NCI-H146 treated with DMSO at 0.1 percent for 48 hours (cell line): ENCODE data around the gene C2CD4C.
"Not testable (repeated sequence)": the region's sequence is repeated elsewhere in the genome, so short reads cannot be mapped to it uniquely, and the experiment has no call there.

Source experiments
- DNase-seq: peaks from one replicate; lab custom pipeline; 2025; ENCODE audit not compliant: unreplicated experiment; lab: John Stamatoyannopoulos, UW

C2CD4C gene

GRCh38 chr19:384799-385169, 24.2 kb downstream of the C2CD4C start:
- DNase-seq: no peak

DNA sequence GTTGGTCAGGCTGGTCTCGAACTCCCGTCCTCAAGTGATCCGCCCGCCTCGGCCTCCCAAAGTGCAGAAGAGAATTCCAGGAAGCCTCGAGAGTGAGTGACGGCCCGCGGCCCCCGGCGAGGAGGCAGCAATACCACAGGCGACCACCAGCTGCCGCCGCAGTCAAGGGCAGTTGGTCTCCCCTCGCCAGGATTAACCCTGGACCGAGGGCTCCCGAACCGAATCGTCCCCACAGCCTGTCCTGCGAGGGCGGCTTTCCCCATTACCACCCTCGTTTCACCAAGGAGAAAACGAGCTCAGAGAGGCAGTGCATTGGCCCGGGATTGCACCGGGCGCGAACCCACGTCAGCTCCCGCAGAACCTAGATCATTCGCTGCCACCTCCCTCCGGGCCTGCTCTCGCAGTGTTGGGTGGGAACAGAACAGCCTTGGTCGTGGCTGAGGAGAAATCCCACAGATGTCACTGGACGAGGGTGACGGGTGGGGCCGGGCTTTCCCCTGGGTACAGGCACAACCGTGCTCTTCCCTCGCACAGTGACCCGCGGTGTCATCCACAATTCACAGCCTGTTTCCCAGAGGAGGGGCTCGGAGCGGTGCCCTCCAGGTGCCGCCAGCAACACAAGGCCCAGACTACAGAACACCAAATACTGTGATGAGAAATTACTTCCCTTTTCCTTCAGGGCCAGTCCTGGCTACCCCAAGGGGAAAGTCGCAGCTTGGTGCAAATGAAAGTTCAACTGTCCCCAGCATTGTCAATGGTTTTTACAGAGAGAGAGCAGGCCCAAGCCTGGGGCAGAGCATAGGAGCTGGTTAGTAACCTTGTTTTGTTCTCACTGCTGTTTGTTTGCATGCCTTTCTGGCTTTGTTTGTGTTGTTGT, 24.8 kb downstream of the C2CD4C start:
- no peak for DNase-seq

- DNase-seq: no peak
Observed at GRCh38 chr19:383040-383439, 25.9 kb downstream of the C2CD4C start.

GRCh38 chr19:382578-382977, 26.4 kb downstream of the C2CD4C start:
- not testable (repeated sequence) for DNase-seq

- DNase-seq: not testable (repeated sequence)
Observed at GRCh38 chr19:381901-382300, 27.0 kb downstream of the C2CD4C start.

DNA sequence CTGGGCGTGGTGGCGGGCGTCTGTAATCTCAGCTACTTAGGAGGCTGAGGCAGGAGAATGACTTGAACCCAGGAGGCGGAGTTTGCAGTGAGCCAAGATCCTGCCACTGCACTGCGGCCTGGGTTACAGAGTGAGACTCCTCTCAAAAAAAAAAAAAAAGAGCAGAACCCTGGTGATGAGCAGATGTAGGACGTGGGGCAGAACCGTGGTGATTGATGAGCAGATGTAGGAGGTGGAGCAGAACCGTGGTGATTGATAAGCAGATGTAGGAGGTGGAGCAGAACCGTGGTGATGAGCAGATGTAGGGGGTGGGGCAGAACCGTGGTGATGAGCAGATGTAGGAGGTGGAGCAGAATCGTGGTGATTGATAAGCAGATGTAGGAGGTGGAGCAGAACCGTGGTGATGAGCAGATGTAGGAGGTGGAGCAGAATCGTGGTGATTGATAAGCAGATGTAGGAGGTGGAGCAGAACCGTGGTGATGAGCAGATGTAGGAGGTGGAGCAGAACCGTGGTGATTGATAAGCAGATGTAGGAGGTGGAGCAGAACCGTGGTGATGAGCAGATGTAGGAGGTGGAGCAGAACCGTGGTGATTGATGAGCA, 28.2 kb downstream of the C2CD4C start:
- DNase-seq: not testable (repeated sequence)

- DNase-seq: no peak
Observed at GRCh38 chr19:379796-380195, 29.2 kb downstream of the C2CD4C start.

GRCh38 chr19:378706-379105, 30.2 kb downstream of the C2CD4C start:
- no peak for DNase-seq

- no peak for DNase-seq
Observed at GRCh38 chr19:377801-378581, 31.0 kb downstream of the C2CD4C start.

DNA sequence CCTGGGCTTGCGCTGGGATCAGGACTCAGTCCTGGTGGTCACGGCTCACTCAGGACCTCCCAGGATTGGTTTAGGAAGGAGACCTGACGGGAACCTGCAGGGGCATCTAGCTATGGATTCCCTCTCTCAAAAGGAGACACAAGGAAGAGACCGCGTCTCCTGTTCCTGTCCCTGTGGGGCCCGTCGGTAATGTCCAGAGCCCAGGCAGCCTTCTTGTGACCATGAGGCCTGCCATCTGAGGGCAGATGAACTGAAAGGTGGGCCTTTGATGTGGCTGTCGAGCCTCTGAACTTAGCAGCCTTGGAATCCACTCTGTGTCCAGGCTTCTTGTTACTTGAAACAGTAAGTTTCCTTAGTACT, 32.9 kb downstream of the C2CD4C start:
- no peak for DNase-seq

DNA sequence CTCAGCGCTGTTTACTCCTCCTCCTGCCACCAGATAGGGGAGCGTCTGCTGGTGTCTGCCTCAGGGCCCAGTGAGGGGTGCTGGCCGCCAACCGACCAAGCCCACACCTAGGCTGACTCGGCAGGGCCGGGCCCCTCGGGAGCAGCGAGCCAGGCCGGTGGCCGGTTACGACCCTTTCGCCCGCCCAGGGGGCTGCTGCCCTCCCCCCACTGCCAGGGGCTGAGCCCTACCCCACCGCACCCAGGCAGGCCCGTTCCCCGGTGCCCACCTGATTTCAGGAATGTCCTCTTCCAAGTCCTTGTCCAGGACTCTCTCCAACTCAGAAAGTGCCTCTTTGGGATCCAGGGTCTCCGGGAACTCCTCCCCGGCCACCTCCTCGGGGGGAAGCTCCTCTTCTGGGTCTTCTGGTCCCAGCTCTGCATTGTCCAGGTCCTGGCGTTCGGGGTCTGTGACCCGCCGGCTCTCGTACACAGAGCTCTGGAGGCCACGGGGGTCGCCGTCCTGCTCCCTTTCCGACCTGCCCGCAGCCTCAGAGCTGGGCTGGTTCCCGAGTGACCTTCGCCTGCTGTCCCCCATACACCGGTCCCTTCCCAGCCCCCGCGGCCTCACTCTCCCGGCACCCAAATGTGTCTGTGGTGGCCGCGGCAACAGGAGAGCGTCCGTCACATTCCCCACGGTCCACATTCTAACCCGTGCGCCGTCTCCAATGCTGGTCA, 33.4 kb downstream of the C2CD4C start:
- DNase-seq: no peak

DNA sequence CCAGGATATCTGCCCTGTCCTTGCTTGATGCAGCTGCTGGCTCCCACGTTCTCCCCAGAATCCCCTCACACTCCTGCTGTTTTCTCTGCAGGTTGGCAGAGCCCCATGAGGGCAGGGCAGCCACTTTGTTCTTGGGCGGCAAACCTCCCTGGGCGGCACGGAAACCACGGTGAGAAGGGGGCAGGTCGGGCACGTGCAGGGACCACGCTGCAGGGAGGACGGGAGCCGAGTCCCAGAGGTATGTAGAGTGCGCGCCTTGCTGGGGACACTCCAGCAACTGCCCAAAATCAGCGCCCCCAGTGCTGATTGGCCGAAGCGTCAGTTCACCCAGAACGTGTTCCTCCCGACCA, 34.1 kb downstream of the C2CD4C start:
- DNase-seq: no peak

DNA sequence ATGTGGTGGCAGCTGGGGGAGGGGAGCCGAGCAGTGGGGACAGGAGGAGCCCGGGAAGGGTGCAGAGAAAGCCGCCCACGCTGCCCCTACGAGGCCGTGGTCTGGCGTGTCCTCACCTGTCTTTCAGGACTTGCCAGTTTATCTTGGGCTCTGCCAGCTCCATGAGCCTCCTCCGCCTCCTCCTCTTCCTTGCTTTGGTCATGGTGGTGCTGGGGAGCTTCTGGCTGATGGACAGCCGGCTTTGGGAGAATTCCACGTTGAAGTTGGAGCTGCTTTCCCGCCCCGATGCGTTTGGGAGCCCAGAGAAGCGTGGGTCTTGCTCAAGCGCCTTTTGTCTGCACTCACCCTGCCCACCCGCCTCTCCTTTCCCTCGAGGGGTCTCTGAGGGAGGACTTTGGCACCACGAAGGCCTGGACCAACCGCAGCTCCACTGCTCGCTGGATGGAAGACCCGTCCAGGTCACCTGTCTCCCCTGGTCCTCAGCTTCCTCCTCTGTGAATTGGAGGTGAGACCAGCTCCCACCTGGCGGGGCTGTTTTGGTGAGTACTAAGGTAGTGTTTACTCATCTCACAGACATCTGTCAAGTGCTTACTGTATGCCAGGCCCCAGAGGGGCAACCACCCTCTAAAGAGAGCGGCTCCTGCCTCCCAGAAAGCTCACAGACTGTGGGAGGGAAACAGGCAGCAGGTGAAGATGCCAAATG, 34.6 kb downstream of the C2CD4C start:
- DNase-seq: no peak

DNA sequence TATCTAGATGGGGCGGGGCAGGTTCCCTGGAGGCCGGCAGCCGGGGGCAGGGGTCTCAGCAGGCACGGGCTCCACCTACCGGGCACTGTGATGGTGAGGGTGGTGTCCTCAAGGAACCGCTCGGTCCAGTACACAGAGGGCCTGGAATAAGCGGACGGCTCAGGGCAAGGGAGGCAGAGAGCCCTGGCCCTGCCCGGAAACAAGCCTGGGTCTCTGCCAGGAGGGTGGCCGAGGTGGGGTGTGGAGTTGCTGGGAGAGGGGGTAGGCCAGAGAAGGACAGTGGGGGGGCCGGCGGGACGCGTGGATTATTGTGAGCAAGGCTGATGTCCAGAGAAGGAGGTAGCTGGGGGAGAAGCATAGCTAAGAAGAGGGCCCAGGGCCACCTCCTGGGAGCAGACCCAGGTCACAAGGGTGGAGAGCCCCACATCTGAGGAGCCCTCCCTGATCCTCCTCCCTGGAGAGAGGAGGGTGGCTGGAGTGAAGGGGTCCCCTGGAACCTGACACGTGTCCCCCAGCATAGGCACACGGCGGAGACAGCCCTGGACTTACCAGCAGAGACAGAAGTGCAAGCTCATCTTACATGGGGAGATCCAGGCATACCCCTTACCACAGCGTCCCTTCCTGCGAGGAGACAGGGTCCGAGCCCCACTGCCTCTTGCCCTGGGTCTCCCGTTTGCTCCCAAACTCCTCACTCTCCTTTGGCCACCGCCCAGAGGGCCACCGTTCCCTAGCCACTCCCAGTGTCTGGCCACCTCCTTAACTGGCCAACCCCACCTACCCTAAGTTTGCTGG, 35.4 kb downstream of the C2CD4C start:
- no peak for DNase-seq

- DNase-seq: no peak
Observed at GRCh38 chr19:372306-372890, 36.5 kb downstream of the C2CD4C start.

GRCh38 chr19:371501-372168, 37.3 kb downstream of the C2CD4C start:
- DNase-seq: no peak

DNA sequence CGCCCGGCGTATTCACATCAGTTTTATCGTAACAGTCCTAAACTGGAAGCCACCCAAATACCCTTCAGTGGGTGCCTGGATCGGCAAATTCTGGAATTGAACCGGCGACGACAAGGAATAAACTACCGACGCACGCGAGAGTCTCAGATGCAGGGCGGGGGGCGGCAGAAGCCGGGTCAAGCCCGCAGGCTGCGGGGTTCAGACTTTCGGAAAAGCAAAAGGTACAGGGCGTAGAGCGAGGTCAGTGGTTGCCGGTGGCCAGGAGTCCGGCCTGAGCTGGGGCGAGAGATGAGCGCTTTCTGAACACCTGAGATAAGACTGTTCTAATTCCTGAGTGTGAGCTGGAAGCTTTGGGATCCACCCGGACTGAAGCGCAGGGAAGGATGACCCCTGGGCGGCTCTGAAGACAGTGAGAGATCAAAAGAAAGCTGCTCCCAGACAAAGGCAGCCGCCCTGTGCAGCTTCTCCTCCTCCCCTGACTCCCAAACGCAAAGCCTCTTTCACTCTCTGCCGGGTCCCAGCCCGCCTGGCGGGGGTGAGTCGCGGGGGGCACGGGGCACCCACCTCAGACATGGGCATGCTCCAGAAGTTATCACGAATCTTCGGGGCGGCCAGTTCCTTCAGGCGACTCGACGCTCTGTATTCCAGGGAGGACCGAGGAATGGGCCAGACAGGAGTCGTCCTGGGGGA, 38.2 kb downstream of the C2CD4C start:
- DNase-seq: no peak

GRCh38 chr19:369876-370275, 39.1 kb downstream of the C2CD4C start:
- no peak for DNase-seq

DNA sequence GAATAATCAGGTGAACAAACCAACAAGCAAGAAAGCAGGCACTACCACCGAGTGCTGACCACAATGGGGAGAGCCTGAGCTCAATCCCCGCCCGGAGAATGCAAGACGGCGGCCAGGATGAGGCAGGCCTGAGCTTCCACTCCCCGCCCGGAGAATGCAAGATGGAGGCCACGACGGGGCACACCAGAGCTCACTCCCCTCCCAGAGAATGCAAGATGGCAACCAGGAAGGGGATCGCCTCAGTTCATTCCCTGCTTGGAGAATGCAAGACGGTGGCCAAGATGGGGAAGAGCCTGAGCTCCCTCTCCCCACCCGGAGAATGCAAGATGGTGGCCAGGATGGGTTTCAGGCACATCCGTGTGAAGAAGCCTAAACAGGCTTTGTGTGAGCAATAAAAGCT, 39.7 kb downstream of the C2CD4C start:
- DNase-seq: no peak
